Astrocyte (in vitro differentiated cells and primary cell): ENCODE measurements around the gene MORN1.

Source experiments
- EZH2 ChIP-seq: IDR thresholded peaks from 2 replicates; pipeline ENCODE4 v1.6.1; 2012; ENCODE audit warnings: mild to moderate bottlenecking, low read length, inconsistent platforms; ENCODE audit not compliant: insufficient read depth
- TF ChIP-seq, protein P1 (sequence below): IDR thresholded peaks from 2 replicates; pipeline ENCODE4 v1.5.1; 2011; ENCODE audit warnings: low read depth, mild to moderate bottlenecking, inconsistent platforms, low read length, moderate library complexity; ENCODE audit not compliant: insufficient read depth

DNA sequence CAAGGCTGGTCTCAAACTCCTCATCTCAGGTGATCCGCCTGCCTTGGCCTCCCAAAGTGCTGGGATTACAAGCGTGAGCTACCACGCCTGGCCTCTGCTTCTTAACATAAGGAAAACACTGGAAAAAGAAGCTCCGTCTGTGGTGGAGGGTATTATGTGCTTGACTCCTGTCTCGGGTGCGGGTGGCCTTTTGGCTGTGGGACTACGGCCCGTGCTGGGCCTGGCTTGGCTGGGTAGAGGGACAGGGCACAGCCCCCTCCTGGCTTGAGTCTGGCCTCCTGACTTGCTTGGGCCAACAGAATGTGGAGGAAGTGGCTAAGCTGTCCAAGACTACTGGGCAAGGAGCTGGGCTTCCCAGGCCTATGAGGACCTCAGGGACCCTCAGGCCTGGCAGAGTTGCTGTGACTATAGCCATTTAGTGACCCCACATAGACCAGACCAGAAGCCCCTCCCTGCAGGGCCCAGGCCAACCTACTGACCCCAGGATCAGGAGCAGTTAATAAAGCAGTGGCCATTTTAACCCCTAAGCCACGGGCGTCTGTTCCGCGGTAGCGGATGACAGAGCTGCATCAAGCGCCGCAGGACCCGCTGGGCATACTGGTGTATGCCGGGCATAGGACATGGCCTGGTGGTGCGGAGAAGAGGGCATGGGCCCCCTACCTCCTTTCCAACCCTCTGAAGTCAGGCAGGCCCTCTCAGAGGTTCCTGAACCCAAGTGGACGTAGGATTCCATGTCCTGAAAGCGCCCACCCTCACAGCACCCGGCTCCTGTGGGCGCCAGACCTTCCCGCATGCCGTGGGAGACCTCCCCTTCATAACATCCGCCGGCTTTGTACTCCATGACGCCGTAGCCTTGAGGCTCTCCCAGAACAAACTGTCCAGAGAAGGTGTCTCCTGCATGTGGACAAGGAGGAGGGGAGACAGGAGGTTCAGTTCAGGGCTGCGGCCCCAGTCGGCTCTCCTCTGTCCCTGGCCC is 4.4 kb downstream of the MORN1 start:
- TF ChIP-seq, protein P1, sequence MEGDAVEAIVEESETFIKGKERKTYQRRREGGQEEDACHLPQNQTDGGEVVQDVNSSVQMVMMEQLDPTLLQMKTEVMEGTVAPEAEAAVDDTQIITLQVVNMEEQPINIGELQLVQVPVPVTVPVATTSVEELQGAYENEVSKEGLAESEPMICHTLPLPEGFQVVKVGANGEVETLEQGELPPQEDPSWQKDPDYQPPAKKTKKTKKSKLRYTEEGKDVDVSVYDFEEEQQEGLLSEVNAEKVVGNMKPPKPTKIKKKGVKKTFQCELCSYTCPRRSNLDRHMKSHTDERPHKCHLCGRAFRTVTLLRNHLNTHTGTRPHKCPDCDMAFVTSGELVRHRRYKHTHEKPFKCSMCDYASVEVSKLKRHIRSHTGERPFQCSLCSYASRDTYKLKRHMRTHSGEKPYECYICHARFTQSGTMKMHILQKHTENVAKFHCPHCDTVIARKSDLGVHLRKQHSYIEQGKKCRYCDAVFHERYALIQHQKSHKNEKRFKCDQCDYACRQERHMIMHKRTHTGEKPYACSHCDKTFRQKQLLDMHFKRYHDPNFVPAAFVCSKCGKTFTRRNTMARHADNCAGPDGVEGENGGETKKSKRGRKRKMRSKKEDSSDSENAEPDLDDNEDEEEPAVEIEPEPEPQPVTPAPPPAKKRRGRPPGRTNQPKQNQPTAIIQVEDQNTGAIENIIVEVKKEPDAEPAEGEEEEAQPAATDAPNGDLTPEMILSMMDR: no peak
- no peak for TF ChIP-seq EZH2
